ENCODE results near the gene SORCS2. TPM values are rescaled to one million over a fixed set of nuclear protein-coding genes. Genes with fewer than 3 reads are reported as not detected.

Gene SORCS2
- total RNA-seq, 2 donors from 2014 or later, result 0.68 to 0.92 TPM

GRCh38 chr4:7333801-7334421, 141.6 kb downstream of the SORCS2 start:
- Histone ChIP-seq H3K36me3 (no peaks in the 10 kb centered on the region), H3K4me3 (no peak overlapping the region), H3K27me3 (replicated peaks; ENCODE audit: insufficient read depth) (no peaks in the 10 kb centered on the region), H3K4me1 (ENCODE audit: control insufficient read depth in 1 of 2, low read depth in 2 of 2) (peaks cover 0 to 12% of the 10 kb centered on the region in 2 donors), H3K9me3 (no peaks in the 10 kb centered on the region), H3K27ac (no peak overlapping the region)
- DNase-seq (ENCODE audit: low spot score) (no peak), ATAC-seq (ENCODE audit: insufficient number of reproducible peaks, low FRiP score, low read depth) (no peak)
- no peak for TF ChIP-seq CTCF (IDR thresholded peaks at IDR 0.05)

DNA sequence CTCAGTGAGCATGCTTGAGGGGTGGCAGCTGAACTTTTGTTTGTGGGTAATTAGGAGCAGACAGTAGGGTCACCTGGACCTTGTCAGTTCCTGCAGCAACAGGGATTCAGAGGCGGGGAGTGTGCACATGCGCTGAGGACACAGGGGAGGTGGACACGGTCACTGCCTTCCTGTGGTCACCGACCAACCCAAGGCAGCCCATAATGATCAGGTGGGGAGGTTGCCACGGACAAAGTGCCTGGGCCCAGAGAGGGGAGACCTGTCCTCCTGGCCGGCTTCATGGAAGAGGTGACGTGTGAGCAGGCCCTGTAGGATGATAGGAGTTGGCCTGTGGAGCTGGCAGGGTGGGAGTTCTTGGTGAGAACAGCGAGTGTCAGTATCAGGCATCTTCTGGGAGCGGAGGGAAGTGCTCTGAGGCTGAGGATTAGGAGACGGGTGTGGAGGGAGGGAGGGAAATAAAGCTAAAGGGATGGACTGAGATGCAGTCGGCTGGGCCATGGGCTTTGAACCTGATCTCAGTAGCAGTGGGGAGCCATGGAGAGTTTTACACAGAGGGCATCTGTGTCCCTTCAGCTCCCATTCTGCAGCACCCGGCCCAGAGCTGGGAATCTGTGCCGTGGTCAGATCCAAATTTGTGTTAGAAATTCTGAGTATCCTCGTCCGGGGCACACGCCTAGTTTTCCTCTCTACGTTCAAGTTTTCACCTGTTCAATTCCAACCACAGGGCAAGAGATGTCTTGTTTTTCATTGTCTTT, 142.4 kb downstream of the SORCS2 start:
- peaks cover 0 to 7% of the 10 kb centered on the region in 2 donors for H3K4me1 ChIP-seq (ENCODE audit: control insufficient read depth in 1 of 2, low read depth in 2 of 2)
- ATAC-seq (ENCODE audit: insufficient number of reproducible peaks, low FRiP score, low read depth), result no peak
- no peak overlapping the region for H3K4me3 ChIP-seq
- H3K9me3 ChIP-seq, result no peaks in the 10 kb centered on the region
- H3K27me3 ChIP-seq (replicated peaks; ENCODE audit: insufficient read depth), result no peaks in the 10 kb centered on the region
- no peak for DNase-seq (ENCODE audit: low spot score)
- no peak overlapping the region for H3K27ac ChIP-seq
- H3K36me3 ChIP-seq, result no peaks in the 10 kb centered on the region
- TF ChIP-seq CTCF (IDR thresholded peaks at IDR 0.05), result no peak

DNA sequence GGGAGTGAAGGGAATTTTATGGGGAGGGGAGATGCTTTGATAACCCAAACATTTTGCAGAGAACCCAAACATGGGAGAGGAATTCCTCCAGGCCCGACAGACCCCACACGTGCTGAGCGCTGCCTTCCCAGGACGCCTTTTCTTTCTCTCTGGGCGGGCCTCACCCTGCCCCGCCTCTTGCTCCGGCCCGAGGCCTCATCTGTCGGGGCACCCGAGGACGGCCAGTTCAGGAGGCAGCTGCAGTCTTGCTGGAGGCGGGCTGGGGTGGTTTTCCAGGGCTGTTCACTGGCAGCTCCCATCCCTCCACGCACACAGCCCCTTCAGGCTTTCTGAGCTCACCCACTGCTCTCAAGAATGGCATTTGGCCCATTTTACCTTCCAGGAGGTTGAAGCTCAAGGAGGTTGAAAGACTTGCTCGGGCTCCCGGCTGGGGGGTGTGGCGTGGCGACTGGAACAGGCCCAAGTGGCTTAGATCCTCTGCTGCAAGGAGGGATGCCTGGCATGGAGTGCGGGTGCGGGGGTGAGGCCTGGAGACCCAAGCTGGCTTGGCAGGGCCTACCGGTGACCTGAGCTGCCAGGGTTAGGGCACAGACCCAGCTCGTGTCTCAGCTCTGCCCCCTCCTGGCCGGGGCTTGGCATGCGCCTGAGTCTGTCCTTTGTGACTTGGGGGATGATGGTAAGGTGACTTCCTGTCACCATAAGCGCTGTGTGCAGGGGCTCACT, 143.2 kb downstream of the SORCS2 start:
- ATAC-seq (ENCODE audit: insufficient number of reproducible peaks, low FRiP score, low read depth), result no peak
- no peak for DNase-seq (ENCODE audit: low spot score)
- H3K27me3 ChIP-seq (replicated peaks; ENCODE audit: insufficient read depth), result no peaks in the 10 kb centered on the region
- TF ChIP-seq CTCF (IDR thresholded peaks at IDR 0.05), result peak; percentile 54
- peaks cover 0 to 7% of the 10 kb centered on the region in 2 donors for H3K4me1 ChIP-seq (ENCODE audit: control insufficient read depth in 1 of 2, low read depth in 2 of 2)
- H3K36me3 ChIP-seq, result no peaks in the 10 kb centered on the region
- H3K9me3 ChIP-seq, result no peaks in the 10 kb centered on the region
- no peak overlapping the region for H3K4me3 ChIP-seq
- no peak overlapping the region for H3K27ac ChIP-seq

DNA sequence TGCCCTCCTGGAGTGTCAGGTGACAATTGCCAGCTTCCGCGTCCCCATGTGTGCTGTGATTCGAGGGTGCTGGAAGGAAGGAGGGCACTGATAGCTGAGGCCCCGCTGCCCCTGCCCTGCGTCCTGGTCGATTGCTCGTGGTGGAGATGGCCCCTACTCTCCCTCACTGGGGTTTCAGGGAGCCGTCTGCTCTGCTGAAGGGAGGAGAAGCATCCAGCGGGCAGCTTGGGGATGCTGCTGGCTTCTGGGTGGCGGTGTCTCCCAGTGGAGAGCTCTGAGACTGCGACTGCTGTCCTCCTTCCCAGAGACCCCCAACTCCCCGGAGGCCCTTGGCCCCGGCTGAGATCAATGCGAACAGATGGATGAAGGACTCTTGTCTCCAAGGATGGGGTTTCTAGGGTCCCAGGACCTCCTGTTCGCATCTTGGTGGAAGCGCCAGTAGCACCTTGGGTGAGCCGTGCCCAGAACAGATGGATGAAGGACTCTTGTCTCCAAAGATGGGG, 143.8 kb downstream of the SORCS2 start:
- DNase-seq (ENCODE audit: low spot score) (no peak), ATAC-seq (ENCODE audit: insufficient number of reproducible peaks, low FRiP score, low read depth) (no peak)
- Histone ChIP-seq H3K4me3 (no peak overlapping the region), H3K9me3 (no peaks in the 10 kb centered on the region), H3K27ac (no peak overlapping the region), H3K36me3 (no peaks in the 10 kb centered on the region), H3K27me3 (replicated peaks; ENCODE audit: insufficient read depth) (no peaks in the 10 kb centered on the region), H3K4me1 (ENCODE audit: control insufficient read depth in 1 of 2, low read depth in 2 of 2) (peaks cover 0 to 7% of the 10 kb centered on the region in 2 donors)
- TF ChIP-seq CTCF (IDR thresholded peaks at IDR 0.05), result no peak

GRCh38 chr4:7336732-7337131, 144.4 kb downstream of the SORCS2 start:
- Histone ChIP-seq H3K27me3 (replicated peaks; ENCODE audit: insufficient read depth) (no peaks in the 10 kb centered on the region), H3K9me3 (no peaks in the 10 kb centered on the region), H3K36me3 (no peaks in the 10 kb centered on the region), H3K4me3 (no peak overlapping the region), H3K27ac (no peak overlapping the region), H3K4me1 (ENCODE audit: control insufficient read depth in 1 of 2, low read depth in 2 of 2) (peaks cover 0 to 7% of the 10 kb centered on the region in 2 donors)
- no peak for ATAC-seq (ENCODE audit: insufficient number of reproducible peaks, low FRiP score, low read depth)
- TF ChIP-seq CTCF (IDR thresholded peaks at IDR 0.05), result no peak
- DNase-seq (ENCODE audit: low spot score), result no peak
